Activated naive CD4-positive, alpha-beta T cell treated with anti-CD3 and anti-CD28 coated beads, Interleukin-2, amount 50 U/mL, for 16 hours (primary cell): ENCODE results near the gene FASTKD1.

Experiments used
- DNase-seq: peaks from one replicate; pipeline ENCODE4 v3.0.0-alpha.2; 2020

Gene FASTKD1

DNA sequence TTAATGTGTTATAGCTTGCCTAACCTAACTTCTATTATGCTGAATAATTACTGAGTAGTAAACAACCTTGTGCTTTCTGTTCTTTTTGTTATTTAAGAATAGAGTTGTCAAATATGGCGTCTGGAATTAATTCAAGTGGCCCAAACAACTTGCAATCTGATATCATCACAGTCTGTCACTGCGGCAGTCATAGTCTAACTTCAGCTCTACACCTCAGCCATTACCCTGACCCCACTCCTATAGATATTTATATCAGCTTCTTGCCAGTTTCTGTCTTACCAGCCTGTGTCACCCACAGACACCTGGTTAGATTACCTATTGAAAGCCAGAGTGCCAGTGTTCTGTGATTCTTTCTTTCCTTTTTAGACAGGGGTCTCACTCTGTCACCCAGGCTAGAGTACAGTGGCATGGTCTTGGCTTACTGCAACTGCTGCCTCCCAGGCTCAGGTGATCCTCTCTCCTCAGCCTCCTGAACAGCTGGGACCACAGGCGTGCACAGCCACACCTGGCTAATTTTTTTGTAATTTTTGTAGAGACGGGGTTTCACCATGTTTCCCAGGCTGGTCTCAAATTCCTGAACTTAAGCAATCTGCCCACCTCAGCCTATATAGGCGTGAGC is 78.2 kb downstream of the FASTKD1 start:
- no peak for DNase-seq

DNA sequence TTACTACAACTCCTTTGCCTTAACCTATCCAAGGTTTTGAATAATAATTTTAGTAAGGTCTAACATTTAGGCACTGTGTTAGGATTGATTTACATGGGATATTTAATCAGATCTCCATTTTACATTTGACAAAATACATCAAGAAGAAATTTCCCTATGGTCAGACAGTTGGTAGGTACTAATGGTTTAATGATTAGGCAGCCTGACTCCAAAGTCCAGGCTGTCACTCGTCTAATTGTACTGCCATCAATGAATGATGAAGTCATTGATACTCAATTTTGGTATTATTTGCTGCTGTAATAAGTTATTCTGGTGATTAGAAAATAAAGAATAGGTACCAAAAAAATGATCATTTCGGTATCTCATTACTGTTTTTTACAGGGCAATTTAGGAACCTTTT is 80.3 kb downstream of the FASTKD1 start:
- no peak for DNase-seq

DNA sequence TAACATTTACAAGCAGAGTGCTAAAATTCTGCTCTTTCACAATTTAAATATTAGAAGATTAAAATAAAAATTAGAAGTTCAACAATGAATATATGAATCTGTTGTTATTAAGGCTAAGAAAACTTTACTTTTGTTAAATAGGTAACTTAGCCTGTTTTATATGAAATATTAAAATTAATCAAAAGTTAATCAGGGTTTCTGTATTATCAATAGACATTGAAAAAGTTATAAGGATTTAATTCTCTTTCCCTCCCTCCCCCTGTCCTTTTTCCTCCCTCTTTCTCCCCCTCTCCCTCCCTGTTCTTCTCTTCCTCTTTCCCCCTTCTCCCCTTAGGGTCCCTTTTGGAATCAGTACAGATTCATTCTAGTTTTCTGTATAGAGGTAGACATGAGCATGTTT is 82.3 kb downstream of the FASTKD1 start:
- no peak for DNase-seq

DNA sequence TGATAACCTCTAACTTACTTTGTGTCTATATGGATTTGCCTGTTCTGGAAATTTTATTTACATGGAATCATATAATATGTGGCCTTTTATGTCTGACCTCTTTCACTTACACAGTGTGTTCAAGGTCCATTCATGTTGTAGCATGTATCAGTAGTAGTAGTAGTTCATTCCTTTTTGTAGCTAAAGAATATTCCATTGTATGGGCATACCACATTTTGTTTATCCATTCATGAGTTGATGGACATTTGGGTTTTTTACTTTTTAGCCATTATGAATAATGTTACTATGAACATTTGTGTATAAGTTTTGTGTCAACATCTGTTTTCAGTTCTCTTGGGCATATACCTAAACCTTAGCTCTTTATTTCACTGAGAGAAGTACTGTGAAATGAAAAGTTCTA is 82.8 kb downstream of the FASTKD1 start:
- no peak for DNase-seq

DNA sequence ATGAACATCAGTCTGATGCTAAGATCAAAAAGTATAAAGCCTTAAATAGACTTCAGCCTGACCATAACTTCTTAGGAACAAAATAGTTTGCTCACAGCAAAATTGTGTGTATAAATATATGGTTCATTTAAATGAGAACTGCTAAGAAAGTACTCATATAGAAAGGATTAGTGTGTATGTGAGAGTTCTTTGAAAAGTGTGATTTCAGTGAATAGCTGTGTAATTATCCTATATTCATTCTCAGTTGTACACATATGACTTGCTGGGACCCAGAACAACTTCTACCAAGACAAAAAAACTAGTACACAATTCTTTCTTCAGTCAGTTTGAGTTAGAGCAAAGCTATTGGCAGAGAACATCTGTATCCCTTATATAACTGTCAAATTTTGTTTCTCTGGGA is 87.2 kb downstream of the FASTKD1 start:
- DNase-seq = no peak

DNA sequence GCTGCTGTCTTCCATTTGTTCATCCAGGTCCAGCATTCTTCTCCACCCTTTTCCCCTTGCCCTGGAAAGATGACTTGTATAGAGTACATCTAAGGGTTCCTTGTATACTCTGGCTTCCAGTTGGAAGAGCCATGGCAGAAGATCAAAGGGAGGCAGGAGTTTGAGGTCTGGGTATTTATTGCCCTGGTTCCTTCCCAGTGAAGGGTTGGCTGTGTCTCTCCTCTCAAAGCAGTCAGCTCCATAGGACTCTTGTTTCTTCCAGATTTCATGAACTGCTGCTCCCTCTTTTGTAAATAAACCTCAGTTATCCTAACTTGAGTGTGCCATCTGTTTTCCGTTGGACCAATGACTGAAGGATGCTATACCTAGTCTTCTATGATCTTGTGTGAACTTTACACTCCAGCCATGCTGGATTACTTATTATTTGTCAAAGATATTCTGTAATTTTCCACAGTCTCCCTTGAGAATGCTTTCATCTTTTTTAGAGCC is 88.0 kb downstream of the FASTKD1 start:
- no peak for DNase-seq

DNA sequence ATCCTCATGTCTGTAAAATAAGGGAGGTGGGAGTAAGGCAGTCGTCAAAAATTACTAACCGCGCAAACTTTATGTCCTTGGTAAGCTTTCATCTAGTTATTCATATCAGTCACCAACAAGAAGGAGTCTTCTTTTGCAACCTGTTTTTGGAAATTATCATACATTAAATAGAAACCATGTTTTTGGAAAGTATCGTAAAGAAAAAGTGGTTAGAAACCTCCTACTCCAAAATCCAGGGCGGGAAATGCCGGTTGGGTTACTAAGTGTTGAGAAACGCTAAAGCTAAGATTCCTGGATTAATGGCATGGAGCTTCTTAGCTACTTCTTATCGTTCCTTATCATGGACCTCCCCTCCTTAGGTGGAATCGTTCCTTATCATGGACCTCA is 93.6 kb downstream of the FASTKD1 start:
- DNase-seq = no peak
